ENCODE measurements around the gene MLLT1.

- TF ChIP-seq CTCF (IDR thresholded peaks at IDR 0.05) (no peak), POLR2A (IDR thresholded peaks at IDR 0.05; ENCODE audit: low read depth) (no peak), POLR2AphosphoS5 (IDR thresholded peaks at IDR 0.05) (no peak)
Measured at GRCh38 chr19:6211632-6212402, 68.0 kb downstream of the MLLT1 start.
